Fibroblast of skin of abdomen (primary cell): ENCODE data around the gene KLF6.

Experiments used
- DNase-seq: peaks from one replicate; pipeline ENCODE4 v3.0.0-alpha.2; 2013

Gene KLF6

DNA sequence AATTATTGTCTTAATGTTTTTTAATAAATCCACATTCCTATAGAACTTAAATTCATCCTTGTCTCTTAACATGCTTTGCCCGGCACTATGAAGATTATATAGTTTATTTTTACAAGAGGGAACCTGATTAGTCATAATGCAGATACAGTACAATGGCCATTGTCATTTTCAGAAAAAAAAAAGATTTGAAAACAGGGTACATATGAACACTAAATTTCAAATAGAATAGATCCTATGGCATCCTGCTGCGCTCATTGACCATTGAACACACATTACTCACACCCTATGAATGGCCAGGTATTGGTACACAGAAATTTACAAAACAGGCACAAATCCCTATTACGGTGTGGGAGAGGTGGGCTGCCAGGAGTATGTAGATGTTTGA lies 2.0 kb upstream of the KLF6 start:
- no peak for DNase-seq

GRCh38 chr10:3786295-3787015 lies 1.4 kb upstream of the KLF6 start:
- no peak for DNase-seq

- DNase-seq: peak; percentile 52
Measured at GRCh38 chr10:3785851-3786271, 852 bp upstream of the KLF6 start.

- peak; percentile 98 for DNase-seq
Measured at GRCh38 chr10:3785251-3785850, 342 bp upstream of the KLF6 start.

DNA sequence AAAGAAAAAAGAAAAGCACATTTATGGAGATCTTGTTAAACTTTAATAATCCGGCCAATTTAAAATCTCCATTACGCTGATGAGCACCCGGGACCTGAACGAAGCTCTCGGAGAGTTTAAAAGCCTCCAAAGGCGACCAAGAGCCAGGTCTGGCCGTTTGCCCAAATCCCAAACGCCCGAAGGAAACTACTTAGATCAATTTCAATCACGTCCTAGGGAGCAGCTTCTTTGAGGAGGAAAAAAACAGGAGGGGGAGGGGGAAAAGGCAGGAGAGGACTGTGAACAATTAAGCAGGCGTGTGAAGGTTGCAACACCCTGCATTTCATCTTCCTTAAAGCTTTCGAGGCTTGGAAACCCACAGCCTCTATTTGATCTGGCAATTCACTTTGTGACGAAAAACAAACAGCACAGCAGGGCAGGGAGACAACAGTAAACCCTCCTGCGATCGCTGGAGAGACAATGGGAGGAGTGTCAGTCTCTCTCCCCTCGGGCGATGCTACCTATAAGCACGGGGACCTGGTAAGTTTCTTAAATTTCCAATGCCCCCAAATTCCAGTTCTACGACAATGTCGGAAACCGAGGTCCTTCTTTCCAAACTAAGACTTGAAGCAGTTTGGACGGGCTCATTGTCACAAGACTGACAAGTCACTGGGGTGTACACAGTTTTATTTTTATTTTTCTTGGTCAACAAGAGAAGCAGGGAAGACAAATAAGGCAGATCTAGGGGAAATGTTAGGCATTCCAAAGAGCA lies 1.2 kb downstream of the KLF6 start:
- DNase-seq: peak; percentile 86

GRCh38 chr10:3783316-3783681 lies 1.7 kb downstream of the KLF6 start:
- peak; percentile 94 for DNase-seq

DNA sequence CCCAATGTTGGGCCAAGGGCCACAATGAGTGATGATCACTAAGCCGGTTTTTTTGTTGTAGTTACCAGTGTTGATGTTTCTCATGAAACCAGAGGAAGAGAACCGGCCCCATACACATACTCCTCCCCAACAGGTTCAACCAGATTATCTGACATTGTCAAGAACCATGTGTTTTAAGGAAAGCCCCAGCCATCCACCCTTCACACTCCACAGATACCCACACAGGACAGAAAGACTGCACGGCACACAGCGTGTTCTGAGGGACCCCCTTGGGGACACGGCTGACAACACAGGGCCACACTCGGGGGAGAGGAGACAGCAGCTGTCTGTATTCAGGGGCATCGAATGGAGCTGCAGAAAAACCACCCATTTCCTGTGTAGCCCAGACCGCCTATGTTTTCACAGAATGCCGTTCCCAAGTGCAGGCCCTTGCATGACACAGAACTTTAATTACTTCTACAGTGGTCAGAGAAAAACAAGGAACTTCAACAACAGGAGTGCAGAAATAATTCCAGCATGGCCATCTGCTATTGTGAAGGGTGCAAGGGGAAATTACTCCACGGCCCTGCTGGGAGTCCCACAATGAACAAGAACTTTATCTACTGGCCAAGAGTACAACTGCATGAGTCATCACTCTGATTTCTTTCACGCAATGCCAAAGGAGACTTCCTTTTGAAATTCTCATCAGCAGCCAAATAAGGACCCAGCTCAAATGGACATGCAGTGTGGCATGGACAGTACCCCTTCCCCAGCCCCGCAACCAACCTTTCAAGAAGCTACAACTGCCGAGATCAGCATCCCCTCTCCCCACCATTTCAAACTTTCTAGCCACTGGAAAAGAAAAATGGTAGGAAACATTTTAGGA lies 2.3 kb downstream of the KLF6 start:
- peak; percentile 95 for DNase-seq

DNA sequence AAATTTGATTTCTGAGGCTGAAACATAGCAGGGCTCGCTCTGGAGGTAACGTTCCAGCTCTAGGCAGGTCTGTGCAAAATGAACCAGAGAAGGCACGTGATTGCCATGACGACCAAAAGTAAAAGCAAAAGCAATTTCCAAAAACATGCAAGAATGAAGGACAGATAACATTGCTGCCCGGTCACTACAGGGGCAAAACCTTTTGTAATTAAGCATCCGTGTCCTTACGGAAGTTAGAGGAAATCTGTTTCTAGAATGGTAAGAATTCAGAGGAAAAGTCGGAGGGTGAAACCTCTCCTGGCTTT lies 2.9 kb downstream of the KLF6 start:
- DNase-seq: no peak

- peak; percentile 73 for DNase-seq
Measured at GRCh38 chr10:3781468-3782145, 3.4 kb downstream of the KLF6 start.

GRCh38 chr10:3780771-3781467 lies 4.1 kb downstream of the KLF6 start:
- DNase-seq: no peak

DNA sequence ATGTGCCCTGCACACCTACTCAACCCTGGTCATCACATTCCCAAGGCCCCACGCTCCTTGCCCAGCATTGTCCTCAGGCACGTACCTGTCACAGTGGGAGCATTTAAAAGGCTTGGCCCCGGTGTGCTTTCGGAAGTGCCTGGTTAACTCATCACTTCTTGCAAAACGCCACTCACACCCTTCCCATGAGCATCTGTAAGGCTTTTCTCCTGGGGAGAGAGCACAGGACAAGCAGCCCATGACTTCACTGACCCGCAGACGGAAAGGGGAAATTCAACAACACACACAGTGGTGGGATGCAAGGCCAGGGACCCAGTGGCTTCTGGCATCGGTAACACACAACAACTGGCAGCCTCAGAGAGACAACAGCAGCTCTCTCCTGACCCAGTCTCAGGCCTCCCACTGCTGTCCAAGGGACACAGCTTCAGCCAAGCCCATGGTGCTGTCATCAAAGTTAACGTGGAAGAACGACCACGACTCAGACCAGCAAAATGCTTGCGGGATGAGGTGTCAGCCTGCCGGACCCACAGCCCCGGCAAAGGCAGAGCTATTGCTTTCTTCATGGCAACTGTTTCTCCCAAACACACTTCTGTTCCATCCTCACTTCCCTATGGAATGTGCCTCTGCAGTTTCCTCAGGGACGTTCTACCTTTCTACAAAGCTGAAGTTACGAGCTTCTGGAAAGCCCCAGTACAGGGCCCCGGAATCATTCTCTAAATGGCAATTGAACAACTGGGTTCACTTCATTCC lies 4.8 kb downstream of the KLF6 start:
- peak; percentile 73 for DNase-seq

DNA sequence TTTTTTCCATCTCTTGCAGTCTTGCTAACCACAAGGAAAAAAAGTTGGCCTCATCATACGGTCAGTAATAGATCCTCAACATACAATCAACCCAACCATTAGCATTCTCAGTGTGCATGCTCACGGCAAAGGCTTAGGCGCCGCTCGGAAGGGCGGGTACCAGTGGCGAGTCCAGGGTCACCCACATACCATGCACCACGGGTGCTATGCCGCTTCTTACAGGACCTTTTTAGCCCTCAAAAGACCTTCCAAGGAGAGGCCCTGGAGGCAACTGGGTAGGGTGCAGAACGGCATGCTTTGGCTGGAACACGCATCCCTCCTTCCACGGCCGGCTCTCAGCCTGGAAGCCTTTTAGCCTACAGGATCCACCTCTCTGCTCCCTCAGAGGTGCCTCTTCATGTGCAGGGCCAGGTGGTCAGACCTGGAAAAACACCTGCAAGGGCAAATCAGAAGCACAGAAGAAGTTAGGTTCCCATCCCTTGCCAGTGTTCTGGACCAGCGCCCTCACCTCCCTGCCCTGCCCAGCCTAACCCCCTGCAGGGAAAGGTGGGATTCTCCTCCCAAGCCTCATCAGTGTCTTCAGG lies 5.8 kb downstream of the KLF6 start:
- no peak for DNase-seq

DNA sequence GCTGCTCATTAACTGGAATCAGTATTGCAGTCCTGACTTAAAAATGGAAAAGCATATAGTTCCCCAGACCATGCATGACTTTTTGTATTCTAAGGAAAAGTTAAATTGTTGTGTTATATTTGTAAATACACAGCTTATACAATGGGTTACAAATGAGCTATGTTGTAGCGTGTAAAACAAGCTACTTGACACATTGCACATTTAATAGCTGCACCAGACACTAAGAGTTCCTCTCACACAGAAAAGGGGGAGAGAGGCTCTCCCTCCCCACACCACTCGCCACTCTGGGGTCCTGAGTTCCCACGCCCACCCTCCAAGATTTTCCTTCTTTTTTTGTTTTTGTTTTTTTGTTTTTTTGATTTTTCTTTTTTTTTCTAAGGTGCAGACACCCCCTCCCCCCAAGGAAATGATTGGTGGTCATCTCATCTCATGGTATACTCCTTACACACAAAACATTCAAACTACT lies 6.3 kb downstream of the KLF6 start:
- DNase-seq: no peak

DNA sequence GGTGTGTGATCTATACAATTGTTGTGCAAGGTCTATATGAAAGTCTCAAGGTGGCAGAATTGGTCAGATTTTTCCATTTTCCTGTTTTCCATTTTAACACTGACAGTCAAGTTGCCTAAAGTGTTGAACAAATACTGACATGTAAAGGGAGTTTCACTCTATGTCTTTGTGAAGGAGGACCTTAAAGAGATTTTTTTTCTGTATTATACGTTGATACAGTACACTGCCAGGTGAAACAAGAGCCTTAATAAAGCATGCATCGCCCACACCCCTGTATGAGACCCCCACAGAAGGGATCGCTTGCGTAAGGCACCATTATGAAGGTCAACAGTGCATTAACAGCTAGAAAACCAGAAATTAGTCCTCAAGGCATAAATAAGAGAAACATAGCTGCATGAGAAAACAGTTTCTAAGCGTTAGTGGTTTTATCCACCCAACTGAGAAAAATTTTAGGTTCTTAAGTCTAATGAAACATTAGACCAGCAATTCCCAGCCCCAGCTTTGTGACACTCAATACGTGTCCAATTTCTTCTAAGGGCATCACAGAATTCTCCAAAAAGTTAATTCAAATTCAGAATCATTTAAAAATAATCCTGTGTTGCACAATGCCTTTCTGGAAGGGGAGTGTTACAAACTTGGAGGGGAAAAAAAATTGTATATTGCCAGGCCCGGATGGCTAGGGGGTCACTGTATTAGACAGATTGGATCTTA lies 6.9 kb downstream of the KLF6 start:
- DNase-seq: no peak

DNA sequence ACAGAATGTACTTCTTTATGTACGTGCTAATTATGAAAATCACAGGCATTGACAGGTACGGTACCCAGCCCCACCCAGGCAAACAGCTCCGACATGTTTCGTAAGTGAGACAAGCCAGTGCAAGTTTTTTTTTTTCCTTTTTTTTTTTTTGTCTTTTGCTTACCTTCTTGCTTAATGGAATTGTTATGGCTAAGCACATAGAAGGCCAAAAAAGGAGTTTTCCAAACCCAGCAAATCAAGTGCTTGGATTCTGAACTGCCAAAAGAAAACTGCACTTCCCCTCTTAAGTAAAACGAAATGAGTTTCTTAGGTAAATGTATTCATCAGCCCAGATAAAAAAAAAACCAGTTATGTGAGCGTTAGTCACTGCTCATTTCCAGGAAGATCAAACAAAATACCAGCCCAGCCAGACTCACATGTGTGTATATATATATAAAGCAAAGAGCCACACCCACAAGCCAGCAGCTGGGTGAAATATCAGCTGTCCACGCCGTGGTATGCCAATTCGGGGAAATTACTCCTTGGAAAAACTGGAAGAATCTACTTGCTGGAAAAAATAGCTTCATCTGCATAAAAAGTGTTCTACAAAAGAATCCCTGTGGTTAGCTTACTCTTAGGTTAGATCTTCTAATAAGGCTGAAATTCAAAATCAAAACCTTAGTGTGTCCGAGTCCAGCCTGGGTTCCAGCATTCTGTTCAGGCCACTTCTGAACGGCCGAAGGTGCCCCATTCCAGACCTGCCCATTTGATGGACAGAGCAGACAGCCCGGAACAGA lies 8.0 kb downstream of the KLF6 start:
- DNase-seq: peak; percentile 96

- DNase-seq: peak; percentile 60
Measured at GRCh38 chr10:3775696-3776551, 9.1 kb downstream of the KLF6 start.

DNA sequence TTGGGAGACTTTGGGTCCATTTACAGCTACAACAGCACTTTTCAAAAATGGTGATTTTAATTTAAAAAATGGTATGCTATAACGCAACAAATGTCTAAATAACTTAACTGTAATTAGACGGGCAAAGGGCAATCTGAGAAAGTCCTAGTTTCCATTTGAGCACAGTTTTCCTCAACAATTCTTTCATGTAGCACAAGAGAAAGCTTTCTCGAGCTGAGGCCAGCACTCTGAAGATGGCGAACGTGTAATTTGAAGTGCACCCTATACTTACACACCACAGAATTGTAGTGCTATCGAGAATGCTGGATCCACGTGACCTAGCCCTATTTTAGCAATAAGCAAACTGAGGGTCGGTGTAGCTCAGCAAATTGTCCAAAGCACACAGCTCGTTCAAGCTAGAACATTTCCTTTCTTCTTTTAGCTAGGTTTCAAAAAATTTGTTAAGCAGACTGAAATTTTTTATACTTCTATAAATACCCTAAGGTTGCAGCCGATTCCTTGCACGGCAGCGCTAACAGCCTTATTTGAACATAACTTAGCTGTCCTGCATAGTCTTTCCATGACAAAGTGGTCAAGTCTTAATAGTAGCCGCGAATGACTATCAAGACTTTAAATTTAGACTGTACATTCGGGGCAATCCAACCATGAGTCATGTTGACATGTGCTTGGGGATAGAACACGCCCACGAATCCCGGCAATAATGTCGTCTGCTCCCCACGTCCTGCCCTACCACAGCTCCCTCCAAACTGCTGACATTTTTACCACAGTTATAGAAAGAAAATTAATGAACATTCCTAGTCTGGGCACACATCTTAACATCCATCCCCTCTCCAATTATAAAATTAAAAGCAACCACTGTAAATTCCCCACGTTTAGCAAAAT lies 10.0 kb downstream of the KLF6 start:
- peak; percentile 93 for DNase-seq
